Gastroesophageal sphincter (tissue), 4 donors: ENCODE measurements around the gene CPED1. TPM values are rescaled to one million over a fixed set of nuclear protein-coding genes. Genes with fewer than 3 reads are reported as not detected.

ENCODE experiments used
- ATAC-seq: fragments of 150-250 bp; one replicate; pipeline ENCODE4 v1.9.1; 2016; ENCODE audit warnings: mild to moderate bottlenecking, moderate library complexity
- H3K27ac ChIP-seq, 4 donors: fragments of 200-600 bp; sonication (generic) in 3 of 4; 1 replicate in 3 of 4; 2 replicates in 1 of 4; pipeline ENCODE4 v1.5.1; 2016 to 2019
- H3K27me3 ChIP-seq: fragments of 200-600 bp; sonication (generic); one replicate; pipeline ENCODE4 v1.5.1; 2019
- H3K36me3 ChIP-seq, 2 donors: fragments of 200-600 bp; sonication (generic); one replicate each; pipeline ENCODE4 v1.5.1; 2019; ENCODE audit warnings: control low read depth in 1 of 2
- H3K4me1 ChIP-seq, 3 donors: fragments of 200-600 bp; sonication (generic); 1 replicate in 2 of 3; 2 replicates in 1 of 3; pipeline ENCODE4 v1.5.1; 2016 to 2019; ENCODE audit warnings: control low read depth in 2 of 3
- H3K4me3 ChIP-seq, 2 donors: fragments of 200-600 bp; sonication (generic); one replicate each; pipeline ENCODE4 v1.5.1; 2019; ENCODE audit warnings: mild to moderate bottlenecking in 1 of 2, moderate library complexity in 1 of 2
- H3K9me3 ChIP-seq, 3 donors: fragments of 200-600 bp; sonication (generic); one replicate each; pipeline ENCODE4 v1.5.1; 2017 to 2019; ENCODE audit warnings: control low read depth in 2 of 3
- EP300 ChIP-seq: sonication (generic); formaldehyde crosslinking; IDR thresholded peaks from one replicate; pipeline ENCODE4 v1.6.1; 2017; ENCODE audit warnings: antibody characterized with exemption, mild to moderate bottlenecking
- POLR2A ChIP-seq, 2 donors: fragments of 450-650 bp; IDR thresholded peaks; one replicate each; pipeline ENCODE4 v1.6.1; 2017; ENCODE audit warnings: antibody characterized with exemption in 2 of 2, mild to moderate bottlenecking in 2 of 2, moderate library complexity in 1 of 2
- POLR2AphosphoS5 ChIP-seq: sonication (generic); formaldehyde crosslinking; IDR thresholded peaks from one replicate; pipeline ENCODE4 v1.6.1; 2017; ENCODE audit warnings: antibody characterized with exemption
- WGBS, 2 donors: methylation state at CpG; one replicate each; pipeline ENCODE4 v1.1.5; 2018; ENCODE audit warnings: low coverage in 1 of 2; 5-methylcytosine and 5-hydroxymethylcytosine counted together
- total RNA-seq, 4 donors: library from RNA; depleted of rRNA; stranded (reverse); fragments of >200 nt; gene quantifications; one replicate each; pipeline ENCODE4 v1.1.0, GENCODE V29; 2016
- TF ChIP-seq, protein P1 (sequence below), 4 experiments: fragments of 200-600 bp in 2 of 4; fragments of 450-650 bp in 2 of 4; sonication (generic) in 1 of 4; IDR thresholded peaks; one replicate each; pipeline ENCODE4 v1.5.1; 2017 to 2019; ENCODE audit warnings: antibody characterized with exemption in 4 of 4, mild to moderate bottlenecking in 2 of 4, moderate library complexity in 2 of 4

The CPED1 gene
- total RNA-seq, 4 donors from 2014 or later: 35.1 to 97.7 (median 60.5) TPM

DNA sequence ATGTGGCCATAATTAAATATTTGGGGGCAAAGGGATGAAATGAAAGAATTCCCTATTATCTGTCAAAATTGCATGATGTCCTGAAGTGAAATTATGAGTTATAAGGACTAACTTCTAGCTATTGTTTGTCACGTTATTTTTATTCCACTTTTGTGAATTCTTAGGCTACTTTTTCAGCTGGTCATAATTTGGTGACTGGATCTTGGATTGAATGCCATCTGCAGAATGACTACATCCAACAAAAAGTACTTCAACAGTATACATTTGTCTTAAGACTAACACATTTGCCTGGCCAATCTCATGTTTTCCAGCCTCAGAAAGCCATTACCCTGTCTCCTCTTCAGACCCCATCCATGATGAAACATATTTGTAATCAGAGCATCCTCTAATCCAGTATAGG is 292.1 kb downstream of the CPED1 start:
- H3K4me1 ChIP-seq: no peaks in the 10 kb centered on the region
- H3K27ac ChIP-seq: no peak overlapping the region
- WGBS, 2 donors: 86 to 94% methylated on average over 1 of the region's 1 CpG
- TF ChIP-seq EP300 (no peak), POLR2A (IDR thresholded peaks at IDR 0.05) (no peak), POLR2AphosphoS5 (no peak)
- TF ChIP-seq, protein P1, sequence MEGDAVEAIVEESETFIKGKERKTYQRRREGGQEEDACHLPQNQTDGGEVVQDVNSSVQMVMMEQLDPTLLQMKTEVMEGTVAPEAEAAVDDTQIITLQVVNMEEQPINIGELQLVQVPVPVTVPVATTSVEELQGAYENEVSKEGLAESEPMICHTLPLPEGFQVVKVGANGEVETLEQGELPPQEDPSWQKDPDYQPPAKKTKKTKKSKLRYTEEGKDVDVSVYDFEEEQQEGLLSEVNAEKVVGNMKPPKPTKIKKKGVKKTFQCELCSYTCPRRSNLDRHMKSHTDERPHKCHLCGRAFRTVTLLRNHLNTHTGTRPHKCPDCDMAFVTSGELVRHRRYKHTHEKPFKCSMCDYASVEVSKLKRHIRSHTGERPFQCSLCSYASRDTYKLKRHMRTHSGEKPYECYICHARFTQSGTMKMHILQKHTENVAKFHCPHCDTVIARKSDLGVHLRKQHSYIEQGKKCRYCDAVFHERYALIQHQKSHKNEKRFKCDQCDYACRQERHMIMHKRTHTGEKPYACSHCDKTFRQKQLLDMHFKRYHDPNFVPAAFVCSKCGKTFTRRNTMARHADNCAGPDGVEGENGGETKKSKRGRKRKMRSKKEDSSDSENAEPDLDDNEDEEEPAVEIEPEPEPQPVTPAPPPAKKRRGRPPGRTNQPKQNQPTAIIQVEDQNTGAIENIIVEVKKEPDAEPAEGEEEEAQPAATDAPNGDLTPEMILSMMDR (IDR thresholded peaks at IDR 0.05): no peak
- peaks cover 0 to 44% of the 10 kb centered on the region in 2 donors for H3K36me3 ChIP-seq
- H3K4me3 ChIP-seq: no peak overlapping the region
- no peaks in the 10 kb centered on the region for H3K27me3 ChIP-seq
- no peaks in the 10 kb centered on the region for H3K9me3 ChIP-seq
- no peak for ATAC-seq

DNA sequence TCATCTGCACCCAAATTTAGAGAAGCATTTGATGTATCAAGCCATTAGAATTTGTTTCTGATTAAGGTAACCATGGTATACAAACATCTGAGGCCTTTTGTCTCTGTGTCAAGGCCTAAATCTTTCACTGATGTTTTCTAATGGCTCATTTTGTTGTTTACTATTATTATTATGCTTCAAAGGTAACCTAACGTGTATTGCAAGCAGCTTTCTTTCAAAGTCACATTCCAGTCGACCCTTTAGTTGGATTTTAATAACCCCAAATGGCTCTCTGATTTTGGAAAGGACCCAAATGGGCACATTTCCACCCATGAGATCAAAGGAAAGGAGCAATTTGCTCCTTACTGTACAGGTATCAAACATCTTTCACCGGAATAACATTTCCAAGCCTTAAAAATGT is 293.6 kb downstream of the CPED1 start:
- peaks cover 0 to 53% of the 10 kb centered on the region in 2 donors for H3K36me3 ChIP-seq
- H3K9me3 ChIP-seq: no peaks in the 10 kb centered on the region
- no peak overlapping the region for H3K4me3 ChIP-seq
- no peak for TF ChIP-seq EP300
- TF ChIP-seq POLR2A (IDR thresholded peaks at IDR 0.05): no peak
- TF ChIP-seq POLR2AphosphoS5: no peak
- TF ChIP-seq, protein P1 (IDR thresholded peaks at IDR 0.05): no peak
- H3K27me3 ChIP-seq: no peaks in the 10 kb centered on the region
- H3K27ac ChIP-seq: no peak overlapping the region
- H3K4me1 ChIP-seq: no peaks in the 10 kb centered on the region
- ATAC-seq: no peak
- WGBS, 2 donors: 75 to 82% methylated on average over 3 of the region's 3 CpGs

GRCh38 chr7:121285066-121285667 is 296.7 kb downstream of the CPED1 start:
- H3K27me3 ChIP-seq: no peaks in the 10 kb centered on the region
- H3K4me3 ChIP-seq: no peak overlapping the region
- H3K9me3 ChIP-seq: no peaks in the 10 kb centered on the region
- H3K27ac ChIP-seq: no peak overlapping the region
- H3K4me1 ChIP-seq: no peaks in the 10 kb centered on the region
- no peak for ATAC-seq
- H3K36me3 ChIP-seq: peaks cover 0 to 57% of the 10 kb centered on the region in 2 donors
- 100% methylated on average over 1 of the region's 1 CpG; no CpG with 5 or more reads in 1 of the 2 donors for WGBS, 2 donors
- TF ChIP-seq POLR2A (IDR thresholded peaks at IDR 0.05) (no peak), EP300 (no peak), POLR2AphosphoS5 (no peak)
- TF ChIP-seq, protein P1 (IDR thresholded peaks at IDR 0.05): no peak

GRCh38 chr7:121286186-121286585 is 297.7 kb downstream of the CPED1 start:
- Histone ChIP-seq H3K27ac (no peak overlapping the region), H3K27me3 (no peaks in the 10 kb centered on the region), H3K4me3 (no peak overlapping the region), H3K9me3 (no peaks in the 10 kb centered on the region), H3K4me1 (no peaks in the 10 kb centered on the region), H3K36me3 (peaks cover 0 to 49% of the 10 kb centered on the region in 2 donors)
- TF ChIP-seq EP300 (no peak), POLR2AphosphoS5 (no peak), POLR2A (IDR thresholded peaks at IDR 0.05) (no peak)
- TF ChIP-seq, protein P1 (IDR thresholded peaks at IDR 0.05): no peak
- ATAC-seq: no peak
- 93% methylated on average over 2 of the region's 2 CpGs; no CpG with 5 or more reads in 1 of the 2 donors for WGBS, 2 donors
